ENCODE measurements around the gene MED9. TPM values are rescaled to one million over a fixed set of nuclear protein-coding genes. Genes with fewer than 3 reads are reported as not detected.

Gene MED9
- total and polyA plus RNA-seq, 2 donors (not counting 3 experiments of a cell fraction or from before 2014, with no cell fraction given) = 15.1 to 18.2 TPM

DNA sequence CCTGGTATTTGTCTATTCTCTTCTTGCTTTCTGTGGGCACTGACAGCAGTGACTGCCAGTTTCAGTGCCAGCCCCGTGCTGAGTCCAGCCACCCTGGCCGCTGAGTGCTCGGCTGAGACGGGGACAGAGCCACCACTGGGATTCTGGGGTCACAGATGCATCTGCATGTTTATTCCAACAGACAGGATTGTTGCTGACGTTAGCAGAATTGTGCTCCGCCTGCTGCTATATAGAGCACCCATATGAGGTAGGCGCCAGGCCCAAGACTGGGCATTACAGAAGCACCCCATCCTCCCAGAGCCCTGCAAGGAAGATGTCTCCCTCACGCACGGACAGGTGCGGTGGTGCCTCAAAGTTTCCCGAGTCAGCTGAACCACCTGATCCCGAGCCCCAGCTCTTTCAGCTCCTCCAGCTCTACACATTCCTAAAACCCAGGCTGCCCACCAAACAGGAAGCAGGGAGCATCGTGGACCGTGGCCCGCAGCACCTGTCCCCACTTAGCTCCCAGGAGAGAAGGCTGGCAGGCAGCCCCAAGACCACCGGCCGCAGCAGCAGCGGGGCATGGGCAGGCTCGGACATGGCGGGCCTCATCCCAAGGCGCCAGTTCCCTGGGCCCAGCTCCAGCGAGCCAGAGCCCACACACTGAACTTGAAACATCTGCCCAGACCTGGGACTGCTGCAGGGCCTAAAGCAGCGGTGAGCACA, 64.3 kb downstream of the MED9 start:
- CTCF ChIA-PET = no interaction called here
- Histone ChIP-seq H4K20me1 (replicated peaks; ENCODE audit: control insufficient read depth, extremely low read depth, insufficient read depth, low read length) (no peaks in the 10 kb centered on the region), H3K27ac (ENCODE audit: insufficient read depth, low read depth, low read length) (no peak overlapping the region)

More for the DNA sequence above, 64.3 kb downstream of the MED9 start:
- Histone ChIP-seq H3K4me2 (ENCODE audit: insufficient read depth, low read length) (no peak overlapping the region), H3K9me3 (replicated peaks; ENCODE audit: control insufficient read depth, insufficient read depth, low read length) (no peaks in the 10 kb centered on the region), H3K4me1 (ENCODE audit: control insufficient read depth, extremely low read depth, insufficient read depth, low read length) (no peaks in the 10 kb centered on the region), H3K4me3 (replicated peaks in 1 of 3; ENCODE audit: insufficient read depth in 1 of 3, low read depth in 1 of 3, low read length in 3 of 3) (no peak overlapping the region), H3K79me2 (ENCODE audit: control insufficient read depth, insufficient read depth, low read length) (no peaks in the 10 kb centered on the region), H3K27me3 (ENCODE audit: control insufficient read depth in 2 of 2, insufficient read depth in 2 of 2, low read length in 2 of 2) (no peaks in the 10 kb centered on the region), H3K9ac (replicated peaks; ENCODE audit: extremely low read depth, insufficient read depth, low read length) (no peak overlapping the region), H2AFZ (ENCODE audit: low read depth, low read length) (no peak overlapping the region), H3K36me3 (ENCODE audit: control insufficient read depth in 2 of 2, extremely low read depth in 1 of 2, insufficient read depth in 2 of 2, low read length in 2 of 2) (no peaks in the 10 kb centered on the region), H3K9me1 (replicated peaks; ENCODE audit: control insufficient read depth, extremely low read depth, insufficient read depth, low read length) (no peaks in the 10 kb centered on the region)
- FAIRE-seq = no peak
- no TSS peak for BruUV-seq (replicated peaks)
- POLR2A ChIA-PET = no interaction called here
- TF ChIP-seq MYC (IDR thresholded peaks at IDR 0.05; ENCODE audit: low read depth, low read length) (no peak), CTCF (IDR thresholded peaks at IDR 0.05; ENCODE audit: extremely low read depth in 1 of 2, insufficient read depth in 1 of 2, low read depth in 1 of 2, low read length in 2 of 2) (no peak), MAX (IDR thresholded peaks at IDR 0.05; ENCODE audit: insufficient read depth, insufficient read length) (no peak), FOS (IDR thresholded peaks at IDR 0.05; ENCODE audit: borderline replicate concordance, insufficient read depth, low read length) (no peak)
- no peak for DNase-seq (ENCODE audit: low read depth, low spot score)
- dilution Hi-C loops (cut with MboI; ENCODE audit: extremely low pct_ligation_motif_present, low sequenced_read_pairs) (no loop called here), intact Hi-C loops (cut with micrococcal nuclease) (no loop called here)

All from endothelial cell of umbilical vein (primary cell).